ENCODE results near the gene CPN2. TPM values are rescaled to one million over a fixed set of nuclear protein-coding genes. Genes with fewer than 3 reads are reported as not detected.

CPN2 gene
- polyA plus RNA-seq, 1 donor from 2014 or later: not detected

DNA sequence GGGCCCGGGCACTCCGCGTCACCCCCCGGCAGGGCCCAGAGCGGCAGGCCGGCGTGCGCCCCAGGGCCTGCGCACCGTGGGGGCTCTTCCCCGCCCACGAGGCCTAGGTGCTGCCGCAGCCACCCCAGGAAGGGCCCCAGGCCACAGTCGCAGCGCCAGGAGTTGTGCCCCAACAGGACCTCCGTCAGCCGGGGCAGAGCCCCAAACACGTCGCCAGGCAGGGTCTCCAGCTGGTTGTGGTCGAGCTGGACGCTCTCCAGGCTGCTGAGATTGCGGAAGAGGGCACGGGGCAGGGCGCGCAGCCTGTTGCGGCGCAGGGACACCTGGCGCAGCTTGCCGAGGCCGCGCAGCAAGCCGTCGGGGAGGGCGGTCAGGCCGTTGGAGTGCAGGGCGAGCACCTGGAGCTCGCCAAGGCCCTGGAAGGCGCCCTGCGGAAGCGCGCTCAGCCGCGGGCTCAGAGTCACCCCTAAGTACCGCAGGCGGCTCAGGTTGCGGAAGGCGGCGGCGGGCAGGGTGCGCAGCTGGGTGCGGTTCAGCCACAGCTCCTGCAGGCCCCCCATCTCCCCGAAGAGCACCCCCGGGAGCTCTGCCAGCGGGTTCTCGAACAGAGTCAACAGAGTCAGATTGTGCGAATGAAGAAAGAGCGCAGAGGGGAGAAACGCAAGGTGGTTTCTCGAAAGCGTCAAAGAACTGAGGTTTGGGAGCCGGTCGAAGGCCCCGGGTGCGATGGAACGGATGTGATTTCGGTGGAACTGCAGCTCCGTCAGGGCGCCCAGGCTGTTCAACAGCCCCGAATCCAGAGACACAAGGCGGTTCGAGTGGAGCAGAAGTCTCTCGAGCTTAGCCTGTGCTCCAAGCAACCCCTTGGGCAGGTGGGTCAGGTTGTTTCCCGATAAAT, 46.0 kb upstream of the CPN2 start:
- Histone ChIP-seq H3K4me3 (ENCODE audit: low read length) (peak overlapping the region; percentile 51), H3K27ac (ENCODE audit: low read length) (no peak overlapping the region), H3K79me2 (replicated peaks; ENCODE audit: insufficient read depth, low read length) (no peaks in the 10 kb centered on the region), H3F3A (ENCODE audit: insufficient read depth, low read length, poor library complexity, severe bottlenecking) (no peaks in the 10 kb centered on the region), H3K4me2 (ENCODE audit: low read length) (no peak overlapping the region), H3K9me2 (ENCODE audit: insufficient read depth, low read length) (no peaks in the 10 kb centered on the region), H3K36me3 (ENCODE audit: insufficient read depth, low read length) (no peaks in the 10 kb centered on the region), H2AFZ (ENCODE audit: low read depth, low read length) (no peak overlapping the region), H4K20me1 (ENCODE audit: insufficient read depth) (no peaks in the 10 kb centered on the region), H3K27me3 (ENCODE audit: insufficient read depth, low read depth, low read length) (peaks cover 36% of the 10 kb centered on the region), H3K9me3 (ENCODE audit: low read length) (no peaks in the 10 kb centered on the region), H3K9ac (ENCODE audit: low read length) (no peak overlapping the region)
- TF ChIP-seq POLR2AphosphoS5 (IDR thresholded peaks at IDR 0.05) (no peak), EP300 (conservative IDR thresholded peaks at IDR 0.05; ENCODE audit: poor library complexity, severe bottlenecking) (no peak), SMC3 (conservative IDR thresholded peaks at IDR 0.05; ENCODE audit: poor library complexity) (no peak), MXI1 (conservative IDR thresholded peaks at IDR 0.05; ENCODE audit: poor library complexity, severe bottlenecking) (no peak), CTCF (IDR thresholded peaks at IDR 0.05; ENCODE audit: poor library complexity, severe bottlenecking) (no peak), RAD21 (conservative IDR thresholded peaks at IDR 0.05) (no peak), TAF1 (IDR thresholded peaks at IDR 0.05; ENCODE audit: low read depth) (no peak), EZH2 (IDR thresholded peaks at IDR 0.05; ENCODE audit: borderline replicate concordance, insufficient read depth, low read length, poor library complexity, severe bottlenecking) (no peak)
- TF ChIP-seq, protein P1, sequence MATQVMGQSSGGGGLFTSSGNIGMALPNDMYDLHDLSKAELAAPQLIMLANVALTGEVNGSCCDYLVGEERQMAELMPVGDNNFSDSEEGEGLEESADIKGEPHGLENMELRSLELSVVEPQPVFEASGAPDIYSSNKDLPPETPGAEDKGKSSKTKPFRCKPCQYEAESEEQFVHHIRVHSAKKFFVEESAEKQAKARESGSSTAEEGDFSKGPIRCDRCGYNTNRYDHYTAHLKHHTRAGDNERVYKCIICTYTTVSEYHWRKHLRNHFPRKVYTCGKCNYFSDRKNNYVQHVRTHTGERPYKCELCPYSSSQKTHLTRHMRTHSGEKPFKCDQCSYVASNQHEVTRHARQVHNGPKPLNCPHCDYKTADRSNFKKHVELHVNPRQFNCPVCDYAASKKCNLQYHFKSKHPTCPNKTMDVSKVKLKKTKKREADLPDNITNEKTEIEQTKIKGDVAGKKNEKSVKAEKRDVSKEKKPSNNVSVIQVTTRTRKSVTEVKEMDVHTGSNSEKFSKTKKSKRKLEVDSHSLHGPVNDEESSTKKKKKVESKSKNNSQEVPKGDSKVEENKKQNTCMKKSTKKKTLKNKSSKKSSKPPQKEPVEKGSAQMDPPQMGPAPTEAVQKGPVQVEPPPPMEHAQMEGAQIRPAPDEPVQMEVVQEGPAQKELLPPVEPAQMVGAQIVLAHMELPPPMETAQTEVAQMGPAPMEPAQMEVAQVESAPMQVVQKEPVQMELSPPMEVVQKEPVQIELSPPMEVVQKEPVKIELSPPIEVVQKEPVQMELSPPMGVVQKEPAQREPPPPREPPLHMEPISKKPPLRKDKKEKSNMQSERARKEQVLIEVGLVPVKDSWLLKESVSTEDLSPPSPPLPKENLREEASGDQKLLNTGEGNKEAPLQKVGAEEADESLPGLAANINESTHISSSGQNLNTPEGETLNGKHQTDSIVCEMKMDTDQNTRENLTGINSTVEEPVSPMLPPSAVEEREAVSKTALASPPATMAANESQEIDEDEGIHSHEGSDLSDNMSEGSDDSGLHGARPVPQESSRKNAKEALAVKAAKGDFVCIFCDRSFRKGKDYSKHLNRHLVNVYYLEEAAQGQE (IDR thresholded peaks at IDR 0.05; ENCODE audit: borderline replicate concordance): no peak

GRCh38 chr3:194396539-194396858, 45.4 kb upstream of the CPN2 start:
- TF ChIP-seq TAF1 (IDR thresholded peaks at IDR 0.05; ENCODE audit: low read depth) (no peak), POLR2AphosphoS5 (IDR thresholded peaks at IDR 0.05) (no peak), SMC3 (conservative IDR thresholded peaks at IDR 0.05; ENCODE audit: poor library complexity) (no peak), EP300 (conservative IDR thresholded peaks at IDR 0.05; ENCODE audit: poor library complexity, severe bottlenecking) (no peak), EZH2 (IDR thresholded peaks at IDR 0.05; ENCODE audit: borderline replicate concordance, insufficient read depth, low read length, poor library complexity, severe bottlenecking) (no peak)
- TF ChIP-seq, protein P1 (IDR thresholded peaks at IDR 0.05; ENCODE audit: borderline replicate concordance): no peak
- H4K20me1 ChIP-seq (ENCODE audit: insufficient read depth): no peaks in the 10 kb centered on the region
- H3K4me3 ChIP-seq (ENCODE audit: low read length): no peak overlapping the region
- no peaks in the 10 kb centered on the region for H3K9me2 ChIP-seq (ENCODE audit: insufficient read depth, low read length)
- H3K79me2 ChIP-seq (replicated peaks; ENCODE audit: insufficient read depth, low read length): no peaks in the 10 kb centered on the region
- H2AFZ ChIP-seq (ENCODE audit: low read depth, low read length): no peak overlapping the region
- H3K9me3 ChIP-seq (ENCODE audit: low read length): no peaks in the 10 kb centered on the region
- no peaks in the 10 kb centered on the region for H3K36me3 ChIP-seq (ENCODE audit: insufficient read depth, low read length)
- H3K9ac ChIP-seq (ENCODE audit: low read length): peak overlapping the region; percentile 26
- peaks cover 36% of the 10 kb centered on the region for H3K27me3 ChIP-seq (ENCODE audit: insufficient read depth, low read depth, low read length)
- H3F3A ChIP-seq (ENCODE audit: insufficient read depth, low read length, poor library complexity, severe bottlenecking): no peaks in the 10 kb centered on the region
- H3K4me2 ChIP-seq (ENCODE audit: low read length): no peak overlapping the region
- no peak overlapping the region for H3K27ac ChIP-seq (ENCODE audit: low read length)
